Peyer's patch (tissue), 4 donors: Measurements from ENCODE around the gene RNH1. TPM values are rescaled to one million over a fixed set of nuclear protein-coding genes. Genes with fewer than 3 reads are reported as not detected.

ENCODE experiments used
- DNase-seq, 3 donors: peaks; one replicate each; pipeline ENCODE4 v3.0.0-alpha.2; 2017 to 2019
- H3K27ac ChIP-seq, 4 donors: fragments of 200-600 bp; sonication (generic); one replicate each; pipeline ENCODE4 v1.5.1; 2016 to 2019
- H3K27me3 ChIP-seq, 2 donors: fragments of 200-600 bp; sonication (generic); one replicate each; pipeline ENCODE4 v1.5.1; 2019
- H3K36me3 ChIP-seq, 3 donors: fragments of 200-600 bp; sonication (generic); one replicate each; pipeline ENCODE4 v1.5.1; 2016 to 2019
- H3K4me1 ChIP-seq, 4 donors: fragments of 200-600 bp; sonication (generic); one replicate each; pipeline ENCODE4 v1.5.1; 2016 to 2019
- H3K4me3 ChIP-seq, 4 donors: fragments of 200-600 bp; sonication (generic); 1 replicate in 3 of 4; 2 replicates in 1 of 4; pipeline ENCODE4 v1.5.1; 2016 to 2019; ENCODE audit warnings: mild to moderate bottlenecking in 1 of 4
- H3K9me3 ChIP-seq, 4 donors: fragments of 200-600 bp; sonication (generic); one replicate each; pipeline ENCODE4 v1.5.1; 2016 to 2019; ENCODE audit warnings: mild to moderate bottlenecking in 1 of 4
- POLR2A ChIP-seq, 2 donors: fragments of 450-650 bp; IDR thresholded peaks; one replicate each; pipeline ENCODE4 v1.5.1; 2017; ENCODE audit warnings: antibody characterized with exemption in 2 of 2, mild to moderate bottlenecking in 2 of 2, moderate library complexity in 2 of 2
- total RNA-seq, 4 donors: library from RNA; depleted of rRNA; stranded (reverse); fragments of >200 nt; gene quantifications; one replicate each; pipeline ENCODE4 v1.1.0, GENCODE V29; 2016
- TF ChIP-seq, protein P1 (sequence below), 6 experiments: fragments of 450-650 bp in 4 of 6; fragments of 200-600 bp in 2 of 6; sonication (generic) in 1 of 6; IDR thresholded peaks; one replicate each; pipeline ENCODE4 v1.5.1; 2017 to 2019; ENCODE audit warnings: antibody characterized with exemption in 6 of 6, mild to moderate bottlenecking in 3 of 6, moderate library complexity in 1 of 6

RNH1 gene
- total RNA-seq, 4 donors from 2014 or later: 130 to 157 (median 137) TPM

DNA sequence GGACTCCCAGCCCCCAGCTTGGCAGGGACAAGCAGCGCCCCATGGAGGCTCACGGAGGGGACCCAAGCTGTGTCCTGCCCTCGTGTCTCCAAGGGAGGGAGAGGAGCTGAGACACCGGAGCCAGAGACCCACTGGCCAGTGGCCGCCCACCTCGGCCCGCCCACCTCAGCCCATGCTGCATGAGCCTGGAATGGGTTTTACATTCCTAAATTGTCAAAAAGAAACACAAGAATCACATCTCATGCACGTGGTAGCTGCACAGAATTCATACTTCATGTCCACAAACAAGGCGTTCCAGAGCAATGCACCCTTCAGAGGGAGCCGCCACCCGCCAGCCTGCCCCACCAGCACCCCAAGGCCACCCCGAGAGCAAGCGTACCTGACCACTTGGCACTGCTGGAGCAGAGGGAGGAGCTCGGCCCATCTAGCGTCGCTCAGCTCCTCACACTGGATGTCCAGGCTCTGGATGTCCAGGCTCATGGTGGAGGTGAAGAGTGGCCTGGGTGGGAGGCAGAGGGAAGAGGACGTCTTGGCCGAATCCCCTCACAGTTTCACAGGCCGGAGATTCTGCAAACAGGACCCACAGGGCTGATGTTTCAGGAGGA, 5.3 kb downstream of the RNH1 start:
- peak in 1 of 3 donors; percentile 47 for DNase-seq
- Histone ChIP-seq H3K27ac (no peak overlapping the region), H3K36me3 (peaks cover 0 to 51% (median 0%) of the 10 kb centered on the region in 3 donors), H3K27me3 (no peaks in the 10 kb centered on the region), H3K4me3 (no peak overlapping the region), H3K9me3 (no peaks in the 10 kb centered on the region), H3K4me1 (peaks cover 6 to 32% (median 16%) of the 10 kb centered on the region in 4 donors)
- no peak for TF ChIP-seq POLR2A (IDR thresholded peaks at IDR 0.05)
- TF ChIP-seq, protein P1, sequence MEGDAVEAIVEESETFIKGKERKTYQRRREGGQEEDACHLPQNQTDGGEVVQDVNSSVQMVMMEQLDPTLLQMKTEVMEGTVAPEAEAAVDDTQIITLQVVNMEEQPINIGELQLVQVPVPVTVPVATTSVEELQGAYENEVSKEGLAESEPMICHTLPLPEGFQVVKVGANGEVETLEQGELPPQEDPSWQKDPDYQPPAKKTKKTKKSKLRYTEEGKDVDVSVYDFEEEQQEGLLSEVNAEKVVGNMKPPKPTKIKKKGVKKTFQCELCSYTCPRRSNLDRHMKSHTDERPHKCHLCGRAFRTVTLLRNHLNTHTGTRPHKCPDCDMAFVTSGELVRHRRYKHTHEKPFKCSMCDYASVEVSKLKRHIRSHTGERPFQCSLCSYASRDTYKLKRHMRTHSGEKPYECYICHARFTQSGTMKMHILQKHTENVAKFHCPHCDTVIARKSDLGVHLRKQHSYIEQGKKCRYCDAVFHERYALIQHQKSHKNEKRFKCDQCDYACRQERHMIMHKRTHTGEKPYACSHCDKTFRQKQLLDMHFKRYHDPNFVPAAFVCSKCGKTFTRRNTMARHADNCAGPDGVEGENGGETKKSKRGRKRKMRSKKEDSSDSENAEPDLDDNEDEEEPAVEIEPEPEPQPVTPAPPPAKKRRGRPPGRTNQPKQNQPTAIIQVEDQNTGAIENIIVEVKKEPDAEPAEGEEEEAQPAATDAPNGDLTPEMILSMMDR (IDR thresholded peaks at IDR 0.05): no peak

- TF ChIP-seq, protein P1 (IDR thresholded peaks at IDR 0.05): no peak
- no peak for TF ChIP-seq POLR2A (IDR thresholded peaks at IDR 0.05)
- H3K4me1 ChIP-seq: peaks cover 6 to 32% (median 16%) of the 10 kb centered on the region in 4 donors
- H3K9me3 ChIP-seq: no peaks in the 10 kb centered on the region
- H3K27ac ChIP-seq: no peak overlapping the region
- DNase-seq: no peak
- no peak overlapping the region for H3K4me3 ChIP-seq
- H3K36me3 ChIP-seq: peaks cover 0 to 58% (median 0%) of the 10 kb centered on the region in 3 donors
- H3K27me3 ChIP-seq: no peaks in the 10 kb centered on the region
Observed at GRCh38 chr11:501001-501682, 5.9 kb downstream of the RNH1 start.

DNA sequence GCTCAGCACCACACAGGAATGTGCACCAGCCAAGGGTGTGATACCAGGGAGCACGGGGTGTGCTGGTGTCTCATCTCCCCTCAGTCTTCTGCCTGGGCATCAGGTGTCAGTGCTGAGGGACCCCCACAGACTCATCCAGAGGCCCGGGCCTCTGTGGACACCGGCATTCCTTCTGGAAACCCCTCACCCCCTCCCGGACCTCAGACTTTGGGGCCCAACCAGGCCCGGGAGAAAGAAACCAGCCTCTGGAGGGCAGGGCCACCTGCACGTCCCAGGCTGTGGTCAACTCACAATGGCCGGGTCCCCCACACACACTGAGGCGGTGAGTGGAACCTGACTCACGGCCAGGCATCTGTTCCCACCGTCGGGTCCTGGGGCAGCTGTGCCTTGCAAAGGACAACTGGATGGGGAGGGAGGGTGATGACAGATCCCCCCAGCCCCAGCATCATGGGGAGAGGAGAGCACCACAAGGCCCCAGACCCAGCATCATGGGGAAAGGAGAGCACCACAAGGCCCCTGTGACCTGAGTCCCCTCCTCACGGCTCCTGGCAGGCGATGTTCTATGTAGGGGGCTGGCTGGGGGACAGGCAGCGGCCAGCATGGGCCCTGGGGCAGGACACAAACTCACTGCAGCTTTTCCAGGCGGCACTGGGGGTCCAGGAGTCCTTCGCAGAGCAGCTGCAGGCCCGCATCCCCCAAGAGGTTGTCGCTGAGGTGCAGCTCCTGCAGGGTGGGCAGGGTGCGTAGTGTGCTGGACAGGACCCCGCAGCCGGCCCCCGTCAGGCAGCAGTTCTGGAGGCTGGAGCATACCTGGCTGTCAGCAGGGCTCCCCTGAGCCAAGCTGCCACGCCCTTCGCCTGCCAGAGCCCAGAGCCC, 7.6 kb downstream of the RNH1 start:
- TF ChIP-seq, protein P1 (IDR thresholded peaks at IDR 0.05): no peak
- TF ChIP-seq POLR2A (IDR thresholded peaks at IDR 0.05): no peak
- DNase-seq: no peak
- H3K36me3 ChIP-seq: peaks cover 0 to 72% (median 0%) of the 10 kb centered on the region in 3 donors

DNA sequence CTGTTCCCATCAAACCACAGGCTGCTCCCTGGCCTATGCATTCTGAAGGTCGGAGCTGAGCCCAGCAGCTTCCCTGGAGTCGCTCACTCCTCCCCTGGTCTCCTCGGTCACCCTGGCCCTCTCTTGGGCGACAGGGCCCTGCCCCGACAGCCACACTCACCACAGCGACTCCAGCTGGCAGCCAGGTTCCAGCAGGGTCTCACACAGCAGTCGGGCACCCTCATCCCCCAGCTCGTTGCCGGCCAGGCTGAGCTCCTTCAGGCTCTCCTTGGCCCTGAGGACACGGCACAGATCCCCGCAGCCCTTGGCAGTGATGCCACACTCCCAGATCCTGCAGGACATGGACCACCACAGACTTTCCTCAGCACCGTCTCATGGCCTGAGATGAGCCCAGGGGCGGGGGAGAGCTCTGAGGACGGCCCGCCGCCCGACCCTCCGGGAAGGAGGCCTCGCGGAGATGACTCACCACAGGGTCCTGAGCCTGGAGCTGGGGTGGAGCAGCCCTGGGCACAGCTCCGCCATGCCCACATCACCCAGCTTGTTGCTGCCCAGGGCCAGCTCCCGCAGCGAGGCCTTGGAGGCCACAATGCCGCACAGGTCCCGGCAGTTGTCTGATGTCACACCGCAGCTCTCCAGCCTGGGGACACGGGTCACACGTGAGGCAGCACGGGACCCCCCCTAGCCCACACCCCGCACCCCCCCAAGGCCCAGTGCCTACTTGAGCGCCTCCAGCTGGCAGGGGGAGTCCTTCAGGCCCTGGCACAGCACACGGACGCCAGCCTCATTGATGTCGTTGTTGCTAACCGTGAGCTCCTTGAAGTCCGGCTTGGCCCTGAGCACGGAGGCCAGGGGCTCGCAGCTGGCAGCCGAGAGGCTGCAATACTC, 8.5 kb downstream of the RNH1 start:
- TF ChIP-seq, protein P1 (IDR thresholded peaks at IDR 0.05): no peak
- TF ChIP-seq POLR2A (IDR thresholded peaks at IDR 0.05): no peak

More for the DNA sequence above, 7.6 kb downstream of the RNH1 start:
- Histone ChIP-seq H3K4me3 (no peak overlapping the region), H3K27ac (no peak overlapping the region), H3K27me3 (no peaks in the 10 kb centered on the region), H3K9me3 (no peaks in the 10 kb centered on the region), H3K4me1 (peaks cover 0 to 16% (median 11%) of the 10 kb centered on the region in 4 donors)

More for the DNA sequence above, 8.5 kb downstream of the RNH1 start:
- peaks cover 0 to 10% (median 7%) of the 10 kb centered on the region in 4 donors for H3K4me1 ChIP-seq
- DNase-seq: no peak
- no peaks in the 10 kb centered on the region for H3K27me3 ChIP-seq
- H3K4me3 ChIP-seq: no peak overlapping the region
- H3K9me3 ChIP-seq: no peaks in the 10 kb centered on the region
- peaks cover 0 to 81% (median 0%) of the 10 kb centered on the region in 3 donors for H3K36me3 ChIP-seq
- no peak overlapping the region for H3K27ac ChIP-seq
